ENCODE measurements around the gene DUSP7.

The DUSP7 gene

DNA sequence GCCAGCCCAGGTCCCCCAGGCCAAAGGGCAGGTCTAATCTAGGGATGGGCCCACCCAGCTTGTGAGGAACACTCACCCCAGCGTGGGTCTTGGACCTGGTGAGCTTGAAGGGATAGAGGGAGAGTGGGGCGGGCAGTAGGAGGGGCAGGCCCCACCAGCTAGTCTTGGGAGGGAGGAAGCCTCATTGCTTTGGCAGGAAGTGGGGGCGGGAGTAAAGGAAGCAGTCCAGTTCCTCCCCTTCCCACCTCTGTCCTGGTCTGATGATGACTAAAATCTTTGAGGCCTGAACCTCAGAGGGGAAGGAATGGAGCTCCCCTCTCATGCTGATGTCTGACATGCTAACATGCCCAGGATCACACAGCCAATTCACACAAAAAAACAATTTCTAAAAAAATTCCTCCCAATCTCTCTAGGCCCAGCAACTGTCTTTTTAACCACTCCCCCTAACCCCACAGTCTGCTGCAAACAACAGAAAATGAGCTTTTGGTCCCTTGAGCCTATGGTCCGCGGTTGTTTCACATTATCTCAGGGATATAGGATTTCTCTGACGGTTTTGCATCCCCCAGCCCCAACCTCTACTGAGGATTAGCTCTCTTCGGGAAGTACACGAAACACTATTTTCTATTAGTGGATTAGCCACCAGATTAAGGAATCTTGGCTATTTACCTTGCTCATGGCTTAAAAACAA lies 30.7 kb upstream of the DUSP7 start:
- no peak for DNase-seq (ENCODE audit: low read depth in 2 of 3, low spot score in 2 of 3)

DNA sequence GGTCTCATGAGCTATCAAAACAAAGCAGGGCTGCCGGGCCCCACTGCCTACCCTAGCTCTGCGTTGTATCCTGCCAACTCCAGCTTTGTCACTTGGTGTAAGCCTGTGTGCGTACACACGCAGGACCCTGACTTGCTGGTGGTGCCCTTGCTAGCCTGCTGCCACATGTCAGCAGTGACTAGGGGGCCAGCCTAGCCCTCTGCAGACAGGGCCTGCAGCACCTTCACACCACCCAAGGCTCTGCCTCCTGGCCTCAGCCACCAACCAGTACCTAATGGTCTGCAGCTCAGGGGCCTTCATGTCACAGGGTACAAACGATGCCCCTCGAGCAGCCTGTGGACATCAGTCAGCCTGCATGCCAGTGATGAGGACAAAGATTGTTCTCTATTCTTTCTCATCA lies 30.1 kb upstream of the DUSP7 start:
- no peak for DNase-seq (ENCODE audit: low read depth in 2 of 3, low spot score in 2 of 3)

DNA sequence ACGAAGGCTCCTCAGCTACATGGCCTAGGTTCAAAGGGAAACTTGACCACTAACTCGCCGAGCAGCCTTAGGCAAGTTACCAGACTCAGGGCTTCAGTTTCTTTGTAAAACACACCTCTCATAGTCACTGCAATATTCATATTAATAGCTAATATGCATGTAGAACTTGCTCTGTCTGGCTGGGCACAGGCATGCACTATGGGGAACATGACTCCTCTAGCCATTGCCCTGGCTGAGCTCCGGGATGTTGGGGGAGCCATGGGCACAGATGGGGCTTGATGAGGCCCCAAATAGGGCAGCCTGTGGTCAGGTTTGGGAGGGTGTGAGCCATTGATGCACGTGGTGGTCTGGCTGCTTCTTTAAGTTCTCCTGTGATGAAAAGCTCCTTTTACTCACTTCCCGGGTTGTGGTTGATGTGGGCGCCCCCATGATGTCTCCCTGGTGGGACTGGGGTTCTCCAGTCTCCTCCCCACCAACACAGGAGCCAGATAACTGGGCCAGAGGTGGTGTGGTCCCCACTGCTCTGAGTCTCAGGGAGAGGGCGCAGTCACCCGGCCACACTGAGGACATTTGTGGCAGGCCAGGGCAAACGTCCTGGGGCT lies 29.4 kb upstream of the DUSP7 start:
- peak; percentile 14 to 28 (median 25) for DNase-seq (ENCODE audit: low read depth in 2 of 3, low spot score in 2 of 3)

DNA sequence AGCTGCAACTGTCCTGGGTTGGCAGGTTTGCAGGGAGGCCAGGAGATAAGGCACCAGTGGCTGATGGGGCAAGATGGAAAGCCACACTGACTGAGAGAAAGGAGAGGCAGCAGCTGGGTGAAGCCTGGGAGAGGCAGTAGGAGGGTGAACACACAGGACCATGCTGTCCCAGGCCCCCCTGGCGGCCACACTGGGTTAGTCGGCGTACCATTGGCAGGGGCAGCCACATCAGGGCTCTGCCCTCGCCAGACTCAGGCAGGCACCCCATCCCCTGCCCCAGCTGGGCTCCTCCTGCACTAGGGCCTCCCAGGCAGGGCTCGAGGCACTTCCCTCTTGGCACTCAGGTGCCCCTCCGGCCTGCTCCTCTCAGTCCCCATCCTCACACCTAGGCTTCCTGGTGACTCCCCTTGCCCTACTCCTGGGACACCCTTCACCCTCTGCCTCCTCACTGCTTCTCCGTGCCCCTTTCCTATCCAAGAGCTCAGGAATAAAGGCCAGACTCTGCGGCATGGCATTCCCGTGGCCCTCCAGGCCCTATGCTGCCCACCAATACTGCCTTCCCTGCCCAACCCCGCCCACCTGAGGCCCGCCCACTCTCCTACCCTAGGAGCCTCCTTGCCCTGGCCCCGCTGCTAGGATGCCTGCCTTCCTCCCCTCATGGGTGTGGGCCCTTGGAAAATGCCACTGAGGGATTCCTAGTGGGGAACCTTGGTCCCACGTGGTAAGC lies 28.7 kb upstream of the DUSP7 start:
- DNase-seq (ENCODE audit: low read depth in 2 of 3, low spot score in 2 of 3): no peak

DNA sequence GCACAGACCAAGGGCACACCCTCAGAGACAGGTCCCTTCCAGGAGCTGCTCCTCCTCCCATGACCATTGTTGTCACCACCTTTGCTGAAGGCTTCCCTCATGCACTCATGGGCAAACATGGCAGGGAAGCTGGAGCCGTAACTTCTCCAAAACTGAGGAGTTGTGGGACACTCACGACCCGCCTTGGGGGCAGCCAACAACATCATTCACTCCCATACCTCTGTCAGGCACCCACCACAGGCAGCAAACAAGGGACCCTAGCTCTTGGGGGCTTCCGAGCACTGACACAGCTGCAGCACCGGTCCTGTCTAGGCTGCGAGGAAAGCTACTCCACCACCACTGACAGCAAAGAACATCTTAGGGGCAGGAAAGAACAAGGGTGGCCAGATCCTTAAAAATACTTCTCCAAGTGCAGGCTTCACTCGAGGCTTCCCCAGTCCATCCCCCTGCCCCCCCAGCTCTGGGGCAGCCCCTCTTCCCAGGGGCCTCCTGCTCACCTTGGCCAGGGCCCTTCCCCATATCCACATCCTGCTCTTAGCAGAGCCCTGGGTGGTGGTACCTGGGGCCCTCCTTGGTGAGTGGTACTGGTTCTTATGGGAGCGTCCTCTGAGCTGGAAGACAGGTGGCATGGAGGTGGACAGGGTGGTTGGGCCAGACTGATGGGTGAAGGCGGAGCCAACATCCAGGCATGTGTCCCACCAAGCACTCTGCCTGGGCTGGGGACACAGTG lies 28.0 kb upstream of the DUSP7 start:
- no peak for DNase-seq (ENCODE audit: low read depth in 2 of 3, low spot score in 2 of 3)

DNA sequence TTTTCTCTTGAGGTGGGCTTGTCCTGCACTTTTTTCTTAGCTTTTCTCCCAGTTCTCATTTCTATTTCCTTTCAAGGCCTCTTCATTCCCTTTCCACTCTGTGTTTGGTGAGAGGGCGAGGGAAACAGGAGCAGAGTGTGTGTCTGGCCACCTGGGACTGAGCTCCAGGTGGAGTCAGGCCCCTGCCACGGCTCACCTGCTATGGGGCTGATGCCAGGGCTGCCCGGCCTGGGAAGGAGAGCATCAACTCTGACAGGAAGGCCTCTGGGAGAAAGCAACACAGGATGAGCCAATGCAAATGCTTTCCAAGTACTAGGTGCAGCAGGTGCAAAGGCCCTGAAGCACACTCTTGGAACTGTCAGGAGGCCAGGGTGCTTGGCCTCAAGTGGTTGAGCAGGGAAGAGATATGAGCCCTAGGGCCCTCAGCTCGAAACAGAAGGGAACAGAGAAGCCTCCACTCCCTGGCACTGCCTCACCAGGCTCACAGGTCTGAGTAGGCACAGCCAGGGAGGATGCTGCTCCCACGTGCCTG lies 27.3 kb upstream of the DUSP7 start:
- DNase-seq (ENCODE audit: low read depth in 2 of 3, low spot score in 2 of 3): no peak

DNA sequence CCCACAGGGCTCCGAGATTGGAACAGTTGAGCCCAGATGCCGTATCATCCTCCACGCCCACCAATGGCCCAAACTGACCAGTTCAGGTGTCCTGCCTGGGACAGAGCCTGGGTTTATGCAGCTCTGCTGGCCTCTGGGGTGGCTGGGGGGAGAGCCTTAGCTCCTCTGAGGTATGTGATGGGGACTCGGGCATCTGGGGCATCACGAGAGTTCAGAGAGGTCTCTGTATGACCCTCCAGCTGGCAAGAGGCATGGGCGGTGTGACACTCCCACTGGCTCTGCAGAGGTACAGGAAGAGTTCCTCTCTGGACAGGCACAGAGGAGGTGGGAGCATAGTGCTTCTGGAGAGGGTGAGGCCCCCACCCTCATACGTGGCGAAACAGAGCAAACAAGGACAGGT lies 26.6 kb upstream of the DUSP7 start:
- no peak for DNase-seq (ENCODE audit: low read depth in 2 of 3, low spot score in 2 of 3)

DNA sequence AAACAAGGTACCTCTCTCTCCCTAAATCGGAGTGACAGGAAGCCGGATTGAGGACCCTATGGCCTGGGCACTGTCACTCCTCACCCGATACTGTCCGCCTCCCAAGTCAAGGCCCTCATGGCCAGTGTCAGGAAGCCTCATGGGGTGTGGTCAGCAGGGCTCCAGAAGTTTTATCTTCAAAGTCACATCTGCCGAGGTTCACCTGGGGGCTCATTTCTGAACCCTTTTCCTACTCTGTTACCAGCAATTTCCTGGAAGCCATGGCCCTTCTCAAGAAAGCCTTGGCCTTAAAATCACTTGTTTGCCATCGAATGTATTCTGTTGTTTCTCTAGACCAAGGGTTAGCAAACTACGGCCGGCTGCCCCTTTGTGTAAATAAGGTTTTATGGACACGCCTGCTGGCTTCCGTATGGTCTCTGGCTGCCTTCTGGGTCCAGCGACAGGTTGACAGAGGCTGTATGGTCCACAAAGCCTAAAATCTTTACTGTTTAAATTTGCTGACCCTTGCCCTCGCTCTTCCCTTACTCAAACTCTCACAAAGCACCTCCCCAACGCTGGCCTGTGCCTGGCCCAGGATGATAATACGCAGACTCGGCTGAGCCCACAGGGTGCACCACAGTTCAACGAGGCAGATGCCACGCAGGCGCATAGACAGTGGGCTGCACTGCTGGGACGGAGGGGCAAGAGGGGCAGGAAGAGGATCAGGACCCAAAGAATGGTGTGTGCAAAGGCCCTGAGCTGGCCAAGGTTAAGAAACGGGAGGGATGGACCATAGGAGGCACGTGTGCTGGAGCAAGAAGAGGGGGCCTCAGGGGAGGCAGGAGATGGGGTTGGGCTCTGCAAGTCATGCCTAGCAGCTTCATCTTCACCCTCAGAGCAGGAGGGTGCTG lies 24.7 kb upstream of the DUSP7 start:
- DNase-seq (ENCODE audit: low read depth in 2 of 3, low spot score in 2 of 3): no peak

DNA sequence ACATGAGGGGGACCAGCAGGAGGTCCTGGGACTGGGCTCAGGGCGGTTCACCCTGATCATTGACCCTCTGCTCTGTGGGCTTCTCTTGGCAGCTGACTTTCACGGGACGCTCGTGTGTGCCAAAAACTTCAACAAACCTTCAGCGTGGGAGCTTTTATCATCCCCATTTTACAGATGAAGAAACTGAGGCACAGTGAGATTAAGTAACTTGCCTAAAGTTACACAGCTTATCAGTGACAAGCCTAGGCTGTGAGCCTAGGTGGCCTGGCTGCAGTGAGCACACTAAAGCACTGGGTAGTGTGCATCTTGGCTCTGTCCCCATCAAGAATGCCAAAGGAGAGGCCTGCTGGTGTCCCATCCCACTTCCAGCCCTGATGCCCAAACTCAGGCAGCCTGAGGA lies 23.6 kb upstream of the DUSP7 start:
- DNase-seq (ENCODE audit: low read depth in 2 of 3, low spot score in 2 of 3): no peak

DNA sequence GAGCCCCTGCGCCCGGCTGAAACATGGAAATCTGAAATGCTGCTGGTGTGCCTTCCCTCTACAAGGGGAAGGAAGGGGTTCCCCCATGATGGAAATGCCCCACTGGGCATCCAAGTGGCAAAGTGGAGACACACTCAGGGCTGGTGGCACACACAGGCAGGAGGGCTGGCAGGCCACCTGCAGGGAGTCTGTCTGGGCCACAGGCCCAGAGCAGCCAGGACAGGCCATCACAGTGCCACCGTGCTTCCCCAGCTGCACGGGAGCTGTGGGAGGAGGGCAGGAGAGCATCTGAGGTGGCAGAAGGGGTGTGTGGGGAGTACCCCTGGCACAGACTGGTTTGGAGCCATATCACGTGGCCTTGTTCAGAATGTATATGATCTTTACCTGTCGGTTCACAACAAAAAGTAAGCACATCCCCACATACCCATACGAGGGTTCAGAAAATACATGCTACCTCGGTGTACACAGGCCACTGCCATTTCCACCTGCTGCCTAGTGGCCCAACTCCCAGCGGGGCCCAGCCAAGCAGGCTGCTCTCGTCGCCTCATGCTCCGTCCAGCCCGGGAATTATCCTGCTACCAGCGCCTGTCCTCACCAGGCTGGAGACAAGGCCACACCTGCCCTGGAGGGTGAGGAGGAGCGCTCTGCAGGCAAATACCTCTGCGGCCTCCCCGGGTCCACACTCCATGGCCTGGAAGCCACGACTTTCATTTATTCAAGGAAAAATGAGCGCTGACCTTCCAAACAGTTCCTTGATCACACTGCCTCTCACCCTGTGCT lies 22.6 kb upstream of the DUSP7 start:
- DNase-seq (ENCODE audit: low read depth in 2 of 3, low spot score in 2 of 3): no peak

DNA sequence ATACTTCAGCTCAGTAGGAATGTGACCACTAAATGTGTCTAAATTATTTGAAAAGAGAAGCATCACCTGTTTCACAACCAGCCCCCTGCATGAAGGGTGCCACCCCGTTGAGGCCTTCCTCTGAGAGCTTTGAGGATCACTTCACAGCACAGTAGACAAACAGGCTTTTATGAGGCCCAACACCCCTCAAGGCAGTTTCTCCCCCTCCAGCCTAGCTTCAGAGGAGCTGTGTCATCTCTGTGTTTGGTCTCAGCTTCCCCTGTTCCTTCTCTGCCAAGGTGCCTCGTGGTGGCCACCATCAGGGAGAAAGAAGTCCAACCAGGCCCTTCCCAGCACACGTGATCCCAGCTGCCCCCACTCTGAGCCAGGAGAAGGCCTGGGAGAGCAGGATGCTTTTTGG lies 21.6 kb upstream of the DUSP7 start:
- no peak for DNase-seq (ENCODE audit: low read depth in 2 of 3, low spot score in 2 of 3)

DNA sequence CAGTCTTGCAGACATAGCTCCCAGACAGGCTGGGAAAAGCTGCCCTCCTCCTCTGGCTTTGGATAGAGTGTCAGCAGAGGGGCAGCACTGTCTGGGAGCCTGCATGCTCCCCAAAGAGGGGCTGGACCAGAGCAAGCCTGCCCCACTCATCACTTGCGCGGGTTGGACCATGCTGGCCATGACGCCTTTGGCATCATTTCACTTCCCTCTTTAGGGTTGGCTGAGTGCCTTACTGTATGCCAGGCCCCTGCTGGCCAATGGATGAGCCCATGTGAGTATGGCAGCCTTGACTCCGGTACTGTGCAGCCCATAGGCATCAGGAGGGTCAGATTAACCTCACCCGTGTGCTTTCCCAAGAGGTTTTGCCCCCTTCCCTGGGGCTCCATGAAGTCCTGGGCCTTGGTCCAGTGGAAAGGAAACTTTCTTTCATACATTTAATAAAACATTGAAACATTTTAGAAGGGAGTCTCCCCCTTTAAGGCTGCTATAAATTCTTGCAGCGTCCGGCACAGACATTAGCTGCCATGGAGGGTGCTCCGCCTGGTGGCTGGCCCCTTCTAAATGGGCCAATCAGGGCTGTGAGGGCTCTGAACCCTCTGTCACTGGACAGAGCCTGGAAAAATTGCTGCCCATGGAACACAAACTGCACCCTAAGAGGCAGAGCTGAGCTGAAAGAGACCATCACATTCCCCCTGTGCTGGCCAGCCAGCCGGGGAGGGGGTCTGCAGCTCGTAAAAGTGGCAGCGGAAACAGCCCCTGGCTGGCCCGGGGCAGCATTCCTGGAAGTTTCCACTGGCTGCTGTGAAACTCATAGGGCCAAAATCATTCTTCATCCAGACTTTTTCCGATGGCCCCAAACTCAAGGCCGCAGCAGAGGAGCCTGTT lies 20.8 kb upstream of the DUSP7 start:
- no peak for DNase-seq (ENCODE audit: low read depth in 2 of 3, low spot score in 2 of 3)

DNA sequence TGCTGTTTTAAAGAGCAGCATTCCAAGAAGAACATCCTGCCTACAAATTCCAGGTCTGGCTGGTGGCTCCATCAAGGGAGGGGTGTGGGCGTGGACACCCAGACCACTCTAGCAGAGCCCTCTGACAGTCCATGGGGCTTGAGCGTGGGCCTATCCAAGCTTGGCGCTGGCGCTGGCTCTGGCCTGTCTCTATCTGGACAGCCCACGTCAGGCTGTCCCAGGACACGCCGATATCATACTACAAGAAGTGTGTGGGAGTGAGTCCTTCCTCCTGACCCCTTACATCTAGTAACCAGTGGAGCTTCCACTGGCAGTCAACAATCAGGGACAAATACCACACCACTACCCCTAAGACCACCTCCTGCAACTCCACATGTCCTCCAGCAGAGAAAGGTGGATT lies 17.1 kb upstream of the DUSP7 start:
- no peak for DNase-seq (ENCODE audit: low read depth in 2 of 3, low spot score in 2 of 3)

DNA sequence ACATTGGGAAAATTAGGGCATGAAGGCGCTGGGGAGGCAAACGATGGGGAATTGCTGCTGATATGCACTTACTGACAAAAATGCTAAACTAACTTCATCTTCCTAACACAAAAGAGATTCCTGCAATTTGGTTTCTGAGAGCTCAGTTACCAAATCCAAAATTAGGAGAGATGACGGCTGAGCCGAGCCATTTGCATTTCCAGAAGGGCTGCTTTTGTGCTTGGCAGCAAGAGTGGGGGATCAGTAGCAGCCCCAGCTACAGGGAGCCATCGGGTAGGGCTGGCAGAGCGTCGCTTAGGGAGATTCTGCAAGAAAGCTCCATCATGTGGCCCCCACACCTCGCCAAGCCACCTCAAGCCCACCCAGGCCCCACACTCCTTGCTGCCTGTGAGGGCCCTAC lies 16.1 kb upstream of the DUSP7 start:
- DNase-seq (ENCODE audit: low read depth in 2 of 3, low spot score in 2 of 3): no peak

DNA sequence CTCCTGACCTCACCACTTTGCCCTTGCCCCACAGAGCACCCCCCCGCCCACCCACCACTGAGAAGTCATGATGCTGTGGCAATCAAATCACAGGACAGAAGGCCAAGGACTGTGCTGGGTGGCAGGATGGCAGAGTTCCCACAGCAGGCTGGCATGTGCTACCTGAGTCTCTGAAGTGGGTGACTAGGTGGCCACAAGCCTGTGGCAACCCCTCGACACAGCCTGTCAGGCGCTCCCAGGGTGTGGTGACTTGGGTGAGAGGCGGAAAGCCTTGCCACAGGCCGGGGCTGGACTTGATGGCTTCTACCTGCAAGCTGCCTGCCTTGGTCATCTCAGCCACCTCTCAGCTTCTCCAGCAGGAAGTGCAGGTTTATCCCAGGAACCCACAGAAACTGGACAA lies 15.6 kb upstream of the DUSP7 start:
- DNase-seq (ENCODE audit: low read depth in 2 of 3, low spot score in 2 of 3): no peak

DNA sequence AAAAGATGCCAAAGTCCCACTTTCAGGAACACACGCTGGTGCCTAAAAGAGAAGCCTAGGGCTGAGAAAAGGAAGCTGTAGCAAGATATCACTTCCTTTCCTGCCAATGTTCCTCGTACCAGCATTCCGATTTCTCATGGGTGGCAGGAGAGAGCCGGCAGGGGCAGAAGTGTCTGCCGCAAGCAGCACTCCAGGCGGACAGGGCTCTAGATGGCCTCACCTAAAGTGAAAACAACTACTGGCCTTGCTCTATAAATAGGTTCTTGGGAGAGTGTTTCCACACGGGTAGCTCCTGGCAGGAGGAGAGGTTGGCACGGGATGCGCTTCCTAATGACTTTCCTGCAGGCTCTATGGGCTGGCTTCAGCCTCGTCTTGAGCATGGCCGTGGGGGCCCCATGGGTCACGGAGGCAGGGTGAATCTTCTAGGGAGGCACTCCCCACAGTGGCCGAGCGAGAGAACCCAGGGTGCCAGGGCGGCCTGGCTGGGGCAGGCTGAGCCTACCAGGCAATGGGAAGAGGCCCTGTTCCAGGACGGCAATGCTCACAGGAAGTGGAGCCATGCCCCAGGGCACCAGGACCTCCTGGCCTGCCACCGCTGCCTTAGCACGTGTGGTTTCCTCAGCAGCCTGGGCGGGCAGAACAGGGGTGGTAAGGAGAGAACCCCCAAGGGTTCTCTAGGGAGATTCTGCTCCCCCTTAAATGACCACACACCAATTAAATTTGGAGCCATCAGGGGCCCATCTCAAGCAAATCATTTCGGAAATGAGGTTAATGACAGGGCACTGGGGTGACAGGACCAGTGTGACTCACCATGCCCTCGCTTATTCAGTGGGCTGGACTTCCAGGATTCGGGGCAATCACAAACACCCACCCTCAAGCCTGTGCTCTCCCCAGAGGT lies 14.6 kb upstream of the DUSP7 start:
- DNase-seq (ENCODE audit: low read depth in 2 of 3, low spot score in 2 of 3): no peak

DNA sequence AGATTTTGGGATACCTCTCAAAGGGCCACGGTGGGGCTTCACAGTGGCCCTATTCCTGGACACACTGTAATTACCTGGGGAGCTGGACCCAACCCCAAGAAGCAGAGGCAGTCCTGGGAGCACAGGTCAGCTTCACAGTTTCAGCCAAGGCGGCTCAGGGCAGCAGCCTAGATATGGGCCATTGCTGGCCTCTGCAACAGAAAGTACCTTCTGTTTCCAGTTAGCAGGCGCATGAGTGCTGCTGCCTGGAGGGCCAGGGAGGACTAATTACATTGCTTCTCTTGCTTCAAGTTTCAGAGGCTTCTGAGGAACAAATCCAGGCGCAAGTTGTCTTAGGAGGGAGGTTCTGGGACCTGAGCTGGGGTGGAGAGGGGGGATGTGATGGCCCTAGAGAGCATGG lies 13.5 kb upstream of the DUSP7 start:
- DNase-seq (ENCODE audit: low read depth in 2 of 3, low spot score in 2 of 3): no peak

DNA sequence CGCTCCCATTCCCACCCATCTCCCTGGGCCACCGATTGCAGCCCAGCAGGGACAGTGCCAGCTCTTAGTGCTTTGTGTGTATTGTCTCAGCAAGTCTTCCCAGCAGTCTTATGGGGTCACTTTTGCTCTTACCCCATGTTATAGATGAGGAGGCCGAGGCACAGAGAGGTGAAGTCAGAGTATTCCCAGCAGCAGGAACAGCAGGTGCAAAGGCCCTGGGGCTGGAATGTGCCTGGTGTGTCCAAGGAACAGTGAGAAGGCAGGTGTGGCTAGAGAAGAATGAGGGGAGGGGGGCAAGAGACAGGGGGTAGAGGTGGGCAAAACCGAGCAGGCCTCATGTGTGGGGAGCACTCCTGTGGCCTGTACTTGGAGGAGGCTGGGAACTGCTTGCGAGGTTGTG lies 12.8 kb upstream of the DUSP7 start:
- no peak for DNase-seq (ENCODE audit: low read depth in 2 of 3, low spot score in 2 of 3)

All from activated CD8-positive, alpha-beta memory T cell treated with anti-CD3 and anti-CD28 coated beads for 48 hours (primary cell).